H1 (cell line): ENCODE data around the gene PCDH8. TPM values are rescaled to one million over a fixed set of nuclear protein-coding genes. Genes with fewer than 3 reads are reported as not detected.
"Not testable (repeated sequence)": the region's sequence is repeated elsewhere in the genome, so short reads cannot be mapped to it uniquely, and the experiment has no call there.

ENCODE experiments used
- CTCF ChIA-PET: fragments of 300-600 bp; sonication (Branson Sonifier 250); formaldehyde crosslinking; loops from one replicate; lab custom pipeline; 2021; ENCODE audit not compliant: partially characterized antibody; lab: Charles Lee
- POLR2A ChIA-PET: fragments of 300-600 bp; sonication (Branson Sonifier 250); formaldehyde crosslinking; loops from one replicate; lab custom pipeline; 2021; ENCODE audit warnings: inconsistent platforms; ENCODE audit not compliant: partially characterized antibody; lab: Charles Lee
- DNase-seq, 2 experiments: peaks; one replicate each; pipeline versions ENCODE4 v3.0.0 to v3.0.0-alpha.2; 2010 to 2022; ENCODE audit warnings: low spot score in 2 of 2, low read depth in 1 of 2, mixed read lengths in 1 of 2
- FAIRE-seq: peaks from 2 replicates; lab custom pipeline; 2011; peaks lifted over from hg19 to GRCh38; lab: Jason Lieb, UNC
- H2AFZ ChIP-seq: 2 replicates; pipeline ENCODE4 v1.8.1; 2012; ENCODE audit warnings: low read length, inconsistent platforms
- H2AK5ac ChIP-seq: 2 replicates; pipeline ENCODE4 v1.6.1; 2013; ENCODE audit warnings: low read depth, low read length
- H2BK120ac ChIP-seq: replicated peaks from 2 replicates; pipeline ENCODE3; 2013; ENCODE audit warnings: low read depth, low read length, inconsistent platforms
- H2BK12ac ChIP-seq: 2 replicates; pipeline ENCODE4 v1.6.1; 2013; ENCODE audit warnings: low read depth, low read length
- H2BK15ac ChIP-seq: 2 replicates; pipeline ENCODE4 v1.6.1; 2013; ENCODE audit warnings: low read length
- H2BK20ac ChIP-seq: 2 replicates; pipeline ENCODE4 v1.6.1; 2013; ENCODE audit warnings: low read length
- H2BK5ac ChIP-seq: 2 replicates; pipeline ENCODE4 v1.6.1; 2013; ENCODE audit warnings: low read depth, low read length
- H3K14ac ChIP-seq: 2 replicates; pipeline ENCODE4 v1.6.1; 2013; ENCODE audit warnings: inconsistent platforms; ENCODE audit not compliant: insufficient read length
- H3K18ac ChIP-seq: 2 replicates; pipeline ENCODE4 v1.6.1; 2013; ENCODE audit warnings: low read length; ENCODE audit errors: extremely low read depth
- H3K23ac ChIP-seq: 2 replicates; pipeline ENCODE4 v1.6.1; 2013; ENCODE audit warnings: inconsistent platforms; ENCODE audit not compliant: insufficient read length
- H3K23me2 ChIP-seq: 2 replicates; pipeline ENCODE4 v1.6.1; 2013; ENCODE audit warnings: low read depth, low read length
- H3K27ac ChIP-seq: 2 replicates; pipeline ENCODE4 v1.6.1; 2011; ENCODE audit warnings: low read depth, low read length, inconsistent platforms
- H3K27me3 ChIP-seq, 4 experiments: replicated peaks in 1 of 4; 1 replicate in 1 of 4; 2 replicates in 3 of 4; pipeline versions ENCODE4 v1.6.1 to v1.8.1; 2011 to 2013; ENCODE audit warnings: low read length in 3 of 4, mild to moderate bottlenecking in 3 of 4, inconsistent platforms in 2 of 4, mixed read lengths in 2 of 4, moderate library complexity in 1 of 4; ENCODE audit not compliant: control insufficient read depth in 3 of 4, insufficient read depth in 3 of 4; ENCODE audit errors: extremely low read depth in 1 of 4
- H3K36me3 ChIP-seq, 4 experiments: 2 replicates each; pipeline versions ENCODE4 v1.6.1 to v1.8.1; 2011 to 2013; ENCODE audit warnings: mild to moderate bottlenecking in 4 of 4, low read length in 3 of 4, moderate library complexity in 2 of 4, control low read depth in 1 of 4, inconsistent platforms in 1 of 4; ENCODE audit not compliant: insufficient read depth in 4 of 4, control insufficient read depth in 2 of 4
- H3K4ac ChIP-seq: replicated peaks from 2 replicates; pipeline ENCODE3; 2013; ENCODE audit warnings: low read length, low read depth, mixed read lengths, inconsistent platforms; ENCODE audit not compliant: insufficient read length
- H3K4me1 ChIP-seq, 4 experiments: replicated peaks in 1 of 4; 1 replicate in 1 of 4; 2 replicates in 3 of 4; pipeline versions ENCODE4 v1.6.1 to v1.8.1; 2011 to 2013; ENCODE audit warnings: low read length in 3 of 4, inconsistent platforms in 2 of 4, mixed read lengths in 1 of 4; ENCODE audit not compliant: insufficient read depth in 4 of 4, control insufficient read depth in 3 of 4
- H3K4me2 ChIP-seq, 2 experiments: 2 replicates each; pipeline versions ENCODE4 v1.6.1 to v1.8.1; 2011 to 2013; ENCODE audit warnings: low read depth in 2 of 2, low read length in 2 of 2, control low read depth in 1 of 2, inconsistent platforms in 1 of 2, mild to moderate bottlenecking in 1 of 2; ENCODE audit not compliant: insufficient read depth in 1 of 2
- H3K4me3 ChIP-seq, 4 experiments: fragments of 200-600, 300-600 bp in 1 of 4; sonication (generic), shearing (Covaris generic), sonication (Bioruptor Twin) in 1 of 4; 2 replicates each; pipeline versions ENCODE4 v1.5.1 to v1.8.1; 2011 to 2016; ENCODE audit warnings: low read length in 4 of 4, low read depth in 3 of 4, control low read depth in 2 of 4, inconsistent platforms in 2 of 4, mild to moderate bottlenecking in 2 of 4, mixed read lengths in 1 of 4, moderate library complexity in 1 of 4; ENCODE audit not compliant: insufficient read depth in 2 of 4; ENCODE audit errors: extremely low read depth in 1 of 4
- H3K56ac ChIP-seq: replicated peaks from 2 replicates; pipeline ENCODE3; 2013; ENCODE audit warnings: low read depth, mild to moderate bottlenecking, mixed read lengths, low read length, inconsistent platforms; ENCODE audit not compliant: insufficient read length
- H3K79me1 ChIP-seq: 2 replicates; pipeline ENCODE4 v1.6.1; 2013; ENCODE audit warnings: low read depth, low read length, control low read depth
- H3K79me2 ChIP-seq, 2 experiments: 2 replicates each; pipeline versions ENCODE4 v1.6.1 to v1.8.1; 2012 to 2013; ENCODE audit warnings: low read length in 2 of 2, mild to moderate bottlenecking in 2 of 2, inconsistent platforms in 1 of 2; ENCODE audit not compliant: insufficient read depth in 2 of 2, control insufficient read depth in 1 of 2
- H3K9ac ChIP-seq, 4 experiments: replicated peaks in 1 of 4; 1 replicate in 1 of 4; 2 replicates in 3 of 4; pipeline versions ENCODE4 v1.6.1 to v1.8.1; 2011 to 2013; ENCODE audit warnings: low read depth in 3 of 4, low read length in 3 of 4, control low read depth in 2 of 4, mild to moderate bottlenecking in 2 of 4, moderate library complexity in 2 of 4, inconsistent platforms in 1 of 4; ENCODE audit errors: extremely low read depth in 1 of 4
- H3K9me3 ChIP-seq, 2 experiments: 2 replicates each; pipeline versions ENCODE4 v1.6.1 to v1.8.1; 2012 to 2013; ENCODE audit warnings: mild to moderate bottlenecking in 2 of 2, moderate library complexity in 2 of 2, control low read depth in 1 of 2, inconsistent platforms in 1 of 2, low read depth in 1 of 2, low read length in 1 of 2, mixed read lengths in 1 of 2; ENCODE audit not compliant: insufficient read depth in 2 of 2
- H4K20me1 ChIP-seq, 2 experiments: replicated peaks in 1 of 2; 2 replicates each; pipeline versions ENCODE3 to v1.8.1; 2011 to 2013; ENCODE audit warnings: inconsistent platforms in 2 of 2, low read length in 2 of 2, mild to moderate bottlenecking in 1 of 2; ENCODE audit not compliant: insufficient read depth in 2 of 2, control insufficient read depth in 1 of 2
- H4K5ac ChIP-seq: 2 replicates; pipeline ENCODE4 v1.6.1; 2013; ENCODE audit warnings: low read length, low read depth, mixed read lengths, inconsistent platforms; ENCODE audit not compliant: insufficient read length
- H4K8ac ChIP-seq: 2 replicates; pipeline ENCODE4 v1.8.0; 2013; ENCODE audit warnings: mild to moderate bottlenecking, moderate library complexity, low read length, inconsistent platforms; ENCODE audit not compliant: insufficient read depth; ENCODE audit errors: extremely low read depth
- H4K91ac ChIP-seq: replicated peaks from 2 replicates; pipeline ENCODE3; 2013; ENCODE audit warnings: low read length, mixed read lengths, inconsistent platforms; ENCODE audit not compliant: insufficient read length
- WGBS, 2 experiments: shearing (Covaris generic) in 1 of 2; methylation state at CpG; one replicate each; pipeline versions ENCODE4 v1.1.6 to v1.1.7; 2013 to 2015; ENCODE audit warnings: low lambda C conversion rate in 2 of 2, mixed read lengths in 2 of 2, inconsistent platforms in 1 of 2, low coverage in 1 of 2, missing lambda C conversion rate in 1 of 2; ENCODE audit not compliant: insufficient replicate concordance in 2 of 2, insufficient coverage in 1 of 2, insufficient read length in 1 of 2; ENCODE audit errors: extremely low coverage in 1 of 2, missing lambda C conversion rate in 1 of 2; 5-methylcytosine and 5-hydroxymethylcytosine counted together
- polyA plus RNA-seq, 7 experiments: library from polyadenylated mRNA; depleted of rRNA in 3 of 7; stranded (reverse) in 5 of 7; unstranded in 2 of 7; fragments of >200 nt in 5 of 7; fragments of 200-250 nt in 2 of 7; gene quantifications; 1 replicate in 5 of 7; 2 replicates in 1 of 7; 4 replicates in 1 of 7; pipeline versions ENCODE4 v1.2.1 to v1.2.3, GENCODE V29; 2011 to 2013; ENCODE audit warnings: missing spikeins in 2 of 7, mixed read lengths in 2 of 7
- total RNA-seq: library from RNA; stranded (reverse); fragmentation: NEBNext Ultra II Directional; extraction: Animal tissue kit (Norgen Biotek cat#: 25700); gene quantifications from 2 replicates; pipeline ENCODE4 v1.2.1, GENCODE V29; 2021

The PCDH8 gene
- total and polyA plus RNA-seq, 2 of the 8 experiments (the other 6 are each of a cell fraction or from before 2014, with no cell fraction given) = 0.82 to 1.6 TPM

GRCh38 chr13:52817886-52818285, 30.6 kb downstream of the PCDH8 start:
- H3K36me3 ChIP-seq, H3K9ac ChIP-seq, H3K4me2 ChIP-seq, H2AK5ac ChIP-seq, H2BK5ac ChIP-seq, H2AFZ ChIP-seq, H3K79me2 ChIP-seq, H2BK20ac ChIP-seq, H3K4ac ChIP-seq, H3K23ac ChIP-seq, H3K4me1 ChIP-seq, H2BK15ac ChIP-seq, H4K20me1 ChIP-seq, H3K56ac ChIP-seq, DNase-seq, H3K4me3 ChIP-seq, H3K18ac ChIP-seq, H2BK120ac ChIP-seq, H4K91ac ChIP-seq, POLR2A ChIA-PET, H3K27ac ChIP-seq, H3K23me2 ChIP-seq, H3K14ac ChIP-seq, H4K8ac ChIP-seq, FAIRE-seq, H2BK12ac ChIP-seq, H3K27me3 ChIP-seq, H4K5ac ChIP-seq, H3K79me1 ChIP-seq: not testable (repeated sequence)
- WGBS, 2 experiments = 98% methylated on average over 14 of the region's 29 CpGs; no CpG with 5 or more reads in 1 of the 2 experiments
- CTCF ChIA-PET = interaction anchor here (1.8 kb wide), 1 partner anchor 9 kb away, joined by 8 read pairs; no protein-coding TSS in a partner anchor
- peaks cover 0 to 17% of the 10 kb centered on the region in 2 experiments; a peak in 1 of 4 replicates for H3K9me3 ChIP-seq
